ENCODE measurements around the gene ZNF689. TPM values are rescaled to one million over a fixed set of nuclear protein-coding genes. Genes with fewer than 3 reads are reported as not detected.
"Not testable (repeated sequence)": the region's sequence is repeated elsewhere in the genome, so short reads cannot be mapped to it uniquely, and the experiment has no call there.

Gene ZNF689
- total RNA-seq, 1 donor = 8.1 TPM

GRCh38 chr16:30649725-30650368 is 39.7 kb upstream of the ZNF689 start:
- H3K4me3 ChIP-seq (ENCODE audit: low read depth, low read length) = peak overlapping the region; percentile 61
- no peak for TF ChIP-seq CTCF (IDR thresholded peaks at IDR 0.05; ENCODE audit: insufficient read depth, low read length)
- no peak for DNase-seq (ENCODE audit: low read depth)

- DNase-seq (ENCODE audit: low read depth) = no peak
- TF ChIP-seq CTCF (IDR thresholded peaks at IDR 0.05; ENCODE audit: insufficient read depth, low read length) = no peak
These were observed 37.0 kb upstream of the ZNF689 start for GRCh38 chr16:30647274-30647571.

GRCh38 chr16:30645727-30646126 is 35.5 kb upstream of the ZNF689 start:
- no peak for TF ChIP-seq CTCF (IDR thresholded peaks at IDR 0.05; ENCODE audit: insufficient read depth, low read length)
- no peak overlapping the region for H3K4me3 ChIP-seq (ENCODE audit: low read depth, low read length)
- DNase-seq (ENCODE audit: low read depth) = no peak

More at GRCh38 chr16:30647274-30647571, 37.0 kb upstream of the ZNF689 start:
- H3K4me3 ChIP-seq (ENCODE audit: low read depth, low read length) = no peak overlapping the region

GRCh38 chr16:30644334-30644830 is 34.2 kb upstream of the ZNF689 start:
- DNase-seq (ENCODE audit: low read depth) = no peak
- no peak for TF ChIP-seq CTCF (IDR thresholded peaks at IDR 0.05; ENCODE audit: insufficient read depth, low read length)
- no peak overlapping the region for H3K4me3 ChIP-seq (ENCODE audit: low read depth, low read length)

GRCh38 chr16:30641378-30641982 is 31.3 kb upstream of the ZNF689 start:
- DNase-seq (ENCODE audit: low read depth) = no peak
- H3K4me3 ChIP-seq (ENCODE audit: low read depth, low read length) = no peak overlapping the region
- TF ChIP-seq CTCF (IDR thresholded peaks at IDR 0.05; ENCODE audit: insufficient read depth, low read length) = no peak

- H3K4me3 ChIP-seq (ENCODE audit: low read depth, low read length) = no peak overlapping the region
- TF ChIP-seq CTCF (IDR thresholded peaks at IDR 0.05; ENCODE audit: insufficient read depth, low read length) = peak; percentile 60
- DNase-seq (ENCODE audit: low read depth) = peak; percentile 42
These were observed 27.8 kb upstream of the ZNF689 start for GRCh38 chr16:30637944-30638343.

- not testable (repeated sequence) for H3K4me3 ChIP-seq (ENCODE audit: low read depth, low read length); DNase-seq (ENCODE audit: low read depth)
These were observed 26.9 kb upstream of the ZNF689 start for GRCh38 chr16:30637139-30637538.

Measured in fibroblast of the aortic adventitia (primary cell).